Astrocyte of the cerebellum (primary cell): Measurements from ENCODE around the gene PRKCQ.

Source experiments
- DNase-seq: peaks from one replicate; pipeline ENCODE4 v3.0.0-alpha.2; 2011; ENCODE audit warnings: low read depth
- H3K4me3 ChIP-seq: 2 replicates; pipeline ENCODE4 v1.5.1; 2011; ENCODE audit warnings: mild to moderate bottlenecking, low read depth, low read length, moderate library complexity
- in situ Hi-C: cut with HindIII; loops from 2 replicates; pipeline ENCODE4 v1.10.0; 2017; ENCODE audit warnings: low sequenced_read_pairs
- TF ChIP-seq, protein P1 (sequence below): IDR thresholded peaks from 2 replicates; pipeline ENCODE4 v1.5.1; 2012; ENCODE audit warnings: low read length, low read depth, moderate library complexity, mild to moderate bottlenecking; ENCODE audit errors: missing control alignments

The PRKCQ gene

DNA sequence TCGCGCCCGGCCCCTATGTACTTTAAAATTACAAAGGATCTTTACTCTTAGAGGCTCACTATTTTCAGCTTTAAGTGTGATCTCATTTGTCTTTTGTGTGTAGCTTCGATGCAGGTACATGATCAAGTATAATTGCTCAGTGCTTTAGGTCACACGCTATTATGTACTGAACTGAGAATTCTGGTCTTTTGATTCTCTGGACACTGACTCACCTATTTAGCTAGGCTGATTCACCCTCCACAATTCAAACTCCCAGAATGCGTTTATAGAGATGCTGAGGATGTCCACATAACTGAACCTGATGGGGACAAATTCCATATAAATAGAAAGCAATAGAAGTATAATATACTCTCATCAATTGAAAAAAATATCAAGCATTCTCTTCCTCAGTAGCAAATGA is 57.8 kb downstream of the PRKCQ start:
- DNase-seq, result no peak
- TF ChIP-seq, protein P1, sequence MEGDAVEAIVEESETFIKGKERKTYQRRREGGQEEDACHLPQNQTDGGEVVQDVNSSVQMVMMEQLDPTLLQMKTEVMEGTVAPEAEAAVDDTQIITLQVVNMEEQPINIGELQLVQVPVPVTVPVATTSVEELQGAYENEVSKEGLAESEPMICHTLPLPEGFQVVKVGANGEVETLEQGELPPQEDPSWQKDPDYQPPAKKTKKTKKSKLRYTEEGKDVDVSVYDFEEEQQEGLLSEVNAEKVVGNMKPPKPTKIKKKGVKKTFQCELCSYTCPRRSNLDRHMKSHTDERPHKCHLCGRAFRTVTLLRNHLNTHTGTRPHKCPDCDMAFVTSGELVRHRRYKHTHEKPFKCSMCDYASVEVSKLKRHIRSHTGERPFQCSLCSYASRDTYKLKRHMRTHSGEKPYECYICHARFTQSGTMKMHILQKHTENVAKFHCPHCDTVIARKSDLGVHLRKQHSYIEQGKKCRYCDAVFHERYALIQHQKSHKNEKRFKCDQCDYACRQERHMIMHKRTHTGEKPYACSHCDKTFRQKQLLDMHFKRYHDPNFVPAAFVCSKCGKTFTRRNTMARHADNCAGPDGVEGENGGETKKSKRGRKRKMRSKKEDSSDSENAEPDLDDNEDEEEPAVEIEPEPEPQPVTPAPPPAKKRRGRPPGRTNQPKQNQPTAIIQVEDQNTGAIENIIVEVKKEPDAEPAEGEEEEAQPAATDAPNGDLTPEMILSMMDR, result no peak
- in situ Hi-C loops, result no loop called here
- no peak overlapping the region for H3K4me3 ChIP-seq

DNA sequence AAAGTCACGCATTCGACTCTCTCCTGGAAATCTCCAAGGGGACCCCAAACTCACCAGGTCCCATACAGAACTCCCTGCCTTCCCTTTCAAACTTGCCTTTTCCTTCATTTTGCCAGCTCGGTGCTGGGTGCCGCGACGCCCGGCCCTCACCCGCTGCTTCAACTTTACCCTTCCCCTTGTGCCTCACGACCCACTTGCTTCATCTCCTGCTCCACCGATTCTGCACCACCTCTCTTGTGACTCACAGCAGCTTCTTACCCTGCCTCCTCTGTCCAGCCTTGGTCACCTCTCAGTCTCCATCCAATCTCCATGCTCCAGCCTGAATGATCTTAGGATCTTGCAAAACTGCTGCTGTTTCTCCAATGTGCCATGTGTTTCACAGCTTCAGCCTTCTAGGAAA is 59.9 kb downstream of the PRKCQ start:
- in situ Hi-C loops, result no loop called here
- H3K4me3 ChIP-seq, result no peak overlapping the region
- TF ChIP-seq, protein P1, result no peak
- DNase-seq, result no peak

- DNase-seq, result no peak
- in situ Hi-C loops, result no loop called here
- TF ChIP-seq, protein P1, result no peak
These were observed 61.2 kb downstream of the PRKCQ start for GRCh38 chr10:6518791-6519429.

GRCh38 chr10:6516929-6517284 is 63.2 kb downstream of the PRKCQ start:
- H3K4me3 ChIP-seq, result no peak overlapping the region
- DNase-seq, result no peak
- in situ Hi-C loops, result no loop called here
- TF ChIP-seq, protein P1, result no peak

More at GRCh38 chr10:6518791-6519429, 61.2 kb downstream of the PRKCQ start:
- no peak overlapping the region for H3K4me3 ChIP-seq

DNA sequence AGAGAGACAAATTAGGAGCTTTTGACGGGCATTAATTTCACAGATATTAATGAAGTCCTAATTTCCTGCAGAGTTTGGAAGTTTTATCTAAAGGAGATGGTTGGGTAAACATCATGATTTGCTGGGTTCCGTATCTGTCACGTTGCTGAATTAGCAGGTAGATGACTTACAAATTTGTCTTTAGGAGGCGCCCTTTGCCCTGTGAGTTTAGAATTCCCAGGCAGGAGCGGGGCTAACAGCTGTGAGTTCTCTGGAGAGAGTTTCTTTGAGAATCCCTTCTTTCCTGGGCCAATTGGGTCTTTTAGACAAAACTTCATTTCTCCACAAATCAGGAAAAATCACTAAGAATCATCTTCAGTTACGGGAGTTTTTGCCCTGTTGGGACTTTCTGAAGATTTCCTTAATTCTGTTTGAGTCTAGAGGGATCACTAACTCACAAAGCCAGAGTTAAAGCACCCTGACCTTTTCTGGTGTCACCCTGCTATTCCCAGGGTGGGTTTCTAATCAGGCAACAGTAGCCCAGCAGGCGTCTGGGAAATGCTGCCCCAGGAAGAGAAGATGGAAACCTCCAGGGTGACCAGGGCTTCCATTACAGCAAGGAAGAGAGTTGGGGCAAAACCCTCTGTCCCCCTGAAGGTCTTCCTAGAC is 63.7 kb downstream of the PRKCQ start:
- TF ChIP-seq, protein P1, result no peak
- in situ Hi-C loops, result no loop called here
- DNase-seq, result no peak
- no peak overlapping the region for H3K4me3 ChIP-seq

GRCh38 chr10:6514844-6515780 is 65.0 kb downstream of the PRKCQ start:
- TF ChIP-seq, protein P1, result no peak
- no peak for DNase-seq
- H3K4me3 ChIP-seq, result no peak overlapping the region
- in situ Hi-C loops, result no loop called here
